COR-L47 (cell line): ENCODE data around the gene SPAG17.

Source experiments
- DNase-seq: peaks from one replicate; lab custom pipeline; 2025; lab: John Stamatoyannopoulos, UW

The SPAG17 gene

DNA sequence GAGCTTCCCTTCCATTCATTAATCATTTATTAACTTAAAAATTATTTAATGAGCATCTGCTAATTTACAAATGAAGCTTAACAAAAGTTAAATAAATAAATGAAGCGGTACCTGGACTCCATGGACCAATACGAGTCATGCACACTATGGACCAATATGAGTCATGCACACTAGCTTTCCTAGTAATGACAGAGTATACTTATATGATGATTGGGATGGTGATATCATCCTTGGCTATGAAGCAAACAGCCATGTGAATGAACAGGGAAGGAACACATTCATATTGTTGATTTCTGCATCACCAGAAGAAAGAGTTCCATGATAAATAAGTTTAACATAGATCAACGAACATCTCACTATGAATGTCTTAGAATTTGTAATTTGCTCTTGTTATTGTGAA, 109.9 kb downstream of the SPAG17 start:
- DNase-seq: no peak

DNA sequence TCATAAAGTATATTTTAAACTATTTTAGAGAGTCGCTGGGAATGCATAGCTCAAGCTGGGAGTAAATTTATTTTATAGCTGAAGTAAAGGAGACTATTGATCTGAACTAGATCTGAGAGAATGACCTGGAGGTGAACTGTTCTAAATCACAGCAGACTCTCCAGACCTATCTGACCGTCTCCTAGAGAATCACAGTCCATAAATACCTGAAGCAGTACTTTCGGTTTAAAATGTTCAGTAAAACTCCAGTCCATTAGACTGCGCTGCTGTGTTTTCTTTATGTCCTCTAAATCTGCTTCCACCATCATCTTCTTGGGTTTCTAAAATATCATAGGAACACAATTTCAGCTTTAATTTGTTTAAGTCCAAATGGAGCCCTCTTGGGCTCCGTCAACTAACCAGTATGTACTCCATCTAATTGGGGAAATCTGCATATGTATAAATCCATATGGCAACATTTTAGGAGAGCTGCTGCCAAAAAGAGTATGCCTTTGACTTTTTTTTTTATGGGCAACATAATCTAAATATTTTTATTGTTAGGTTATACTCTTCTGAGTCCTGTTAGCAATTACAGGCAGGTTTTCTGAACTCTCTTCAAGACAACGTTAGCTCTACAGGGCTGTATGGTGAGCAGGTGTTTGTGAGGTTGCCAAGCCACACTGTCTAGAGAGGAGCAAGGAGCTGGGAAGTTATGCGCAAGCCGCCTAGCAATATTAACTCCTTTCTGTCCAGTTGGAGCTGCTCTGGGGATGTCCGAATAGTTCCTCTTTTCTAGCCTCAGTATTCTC, 111.2 kb downstream of the SPAG17 start:
- DNase-seq: no peak

DNA sequence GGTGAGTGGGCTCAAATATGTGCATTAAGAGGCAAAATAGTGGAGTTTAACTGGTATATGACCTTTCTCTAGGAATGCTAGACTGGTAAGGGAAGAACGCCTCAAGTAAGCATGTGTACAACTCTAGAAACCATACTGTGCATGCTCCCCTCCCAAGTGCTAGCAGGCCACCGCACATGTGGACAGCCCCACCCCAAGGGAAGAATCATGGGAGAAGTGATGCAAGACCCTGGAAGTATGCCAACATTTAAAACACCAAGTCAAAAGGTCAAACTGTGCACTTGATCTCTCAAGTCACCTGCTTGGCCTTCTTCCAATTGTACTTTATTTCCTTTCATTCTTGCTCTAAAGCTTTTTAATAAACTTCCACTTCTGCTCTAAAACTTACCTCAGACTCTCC, 135.0 kb downstream of the SPAG17 start:
- no peak for DNase-seq

DNA sequence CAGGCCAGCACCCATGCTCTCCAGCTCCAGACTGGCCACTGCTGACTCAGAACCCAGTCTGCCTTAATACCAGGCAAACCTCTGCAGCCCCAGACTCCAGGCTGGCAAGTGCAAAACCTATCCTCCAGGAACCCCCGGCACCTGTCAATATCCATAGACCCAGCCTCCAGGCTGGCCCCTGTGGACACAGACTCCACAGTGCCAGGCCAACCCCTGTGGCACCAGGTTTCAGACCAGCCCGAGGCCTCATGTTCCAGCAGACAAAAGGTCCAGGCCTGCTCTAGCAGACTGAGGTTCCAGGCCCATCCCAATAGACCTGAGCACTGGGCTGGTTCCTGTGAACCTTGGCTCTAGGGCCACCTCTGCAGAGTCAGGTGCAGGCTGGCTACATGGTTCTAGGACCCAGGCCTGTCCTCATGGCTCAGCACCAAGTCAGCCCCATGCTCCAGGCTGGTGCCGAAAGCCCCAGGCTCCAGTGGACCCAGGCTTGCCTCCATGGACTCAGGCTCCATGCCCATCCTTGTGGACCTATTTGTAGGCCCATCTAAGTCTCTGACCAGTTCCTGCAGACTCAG, 137.3 kb downstream of the SPAG17 start:
- no peak for DNase-seq

DNA sequence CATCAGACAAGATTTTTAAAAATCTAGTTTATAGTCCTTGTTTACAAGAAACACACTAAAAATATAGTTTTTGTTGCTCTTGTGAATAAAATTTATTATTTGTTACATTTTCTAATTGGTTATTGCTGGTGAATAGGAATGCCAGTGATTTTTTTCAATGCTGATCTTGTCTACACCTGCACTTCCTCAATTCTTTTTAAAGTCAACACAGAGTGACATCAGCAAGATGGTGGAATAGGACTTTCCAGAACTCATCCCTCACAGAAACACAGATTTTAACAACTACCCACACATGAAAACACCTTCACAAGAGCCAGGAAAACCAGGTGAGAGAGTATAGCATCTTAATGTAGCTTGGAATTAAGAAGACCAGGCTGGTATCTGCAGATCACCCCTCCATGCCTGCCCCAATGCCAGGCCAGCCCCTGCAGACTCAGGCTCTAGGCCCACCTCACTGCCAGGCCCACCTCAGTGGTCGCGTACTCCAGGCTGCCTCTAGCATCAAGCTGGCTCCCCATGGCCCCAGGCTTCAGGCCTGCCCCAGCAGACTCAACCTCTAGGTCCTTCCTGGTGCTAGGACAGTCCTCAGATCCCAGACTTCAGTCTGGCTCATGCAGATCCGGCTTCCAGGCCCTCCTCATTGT, 137.9 kb downstream of the SPAG17 start:
- no peak for DNase-seq

- DNase-seq: no peak
These were observed 141.4 kb downstream of the SPAG17 start for GRCh38 chr1:118043624-118044023.

GRCh38 chr1:118042501-118042900, 142.5 kb downstream of the SPAG17 start:
- DNase-seq: no peak

DNA sequence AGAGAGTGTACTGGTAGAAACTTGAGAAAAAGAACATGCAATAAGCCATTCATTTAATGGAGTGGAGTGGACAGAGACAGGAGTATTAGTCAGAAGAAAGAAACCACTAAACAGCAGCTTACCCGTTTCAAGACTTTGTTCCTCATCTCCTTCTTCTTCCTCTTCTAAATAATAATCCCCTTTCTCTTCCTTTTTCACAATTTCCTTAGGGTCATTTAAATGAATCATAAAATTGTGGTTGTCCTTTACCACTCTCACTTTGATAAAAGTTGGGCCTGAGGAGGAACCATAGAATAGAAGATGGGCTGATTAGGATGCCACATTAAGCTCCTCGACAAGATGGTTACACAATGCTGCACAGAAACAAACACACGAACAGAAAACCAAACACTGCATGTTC, 145.9 kb downstream of the SPAG17 start:
- DNase-seq: no peak

DNA sequence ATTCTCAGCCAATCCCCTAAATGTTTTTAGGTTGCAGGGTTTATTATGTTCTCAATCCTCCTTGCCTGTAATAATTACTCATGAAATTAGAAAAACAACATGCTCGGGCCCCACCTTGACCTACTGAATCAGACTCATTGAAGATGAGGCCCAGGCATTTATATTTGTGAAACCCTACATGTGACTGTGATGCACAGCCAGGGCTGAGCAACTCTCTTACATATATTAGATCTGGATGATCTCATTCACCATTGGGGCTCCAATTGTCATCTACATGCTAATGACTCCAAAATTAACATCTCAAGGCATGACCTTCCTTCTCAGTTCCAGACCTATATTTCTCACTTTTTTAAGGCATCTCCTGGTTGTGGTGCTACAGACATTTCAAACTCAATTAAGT, 152.1 kb downstream of the SPAG17 start:
- DNase-seq: no peak

- DNase-seq: no peak
These were observed 156.8 kb downstream of the SPAG17 start for GRCh38 chr1:118028267-118028666.

GRCh38 chr1:118023199-118023598, 161.8 kb downstream of the SPAG17 start:
- no peak for DNase-seq

DNA sequence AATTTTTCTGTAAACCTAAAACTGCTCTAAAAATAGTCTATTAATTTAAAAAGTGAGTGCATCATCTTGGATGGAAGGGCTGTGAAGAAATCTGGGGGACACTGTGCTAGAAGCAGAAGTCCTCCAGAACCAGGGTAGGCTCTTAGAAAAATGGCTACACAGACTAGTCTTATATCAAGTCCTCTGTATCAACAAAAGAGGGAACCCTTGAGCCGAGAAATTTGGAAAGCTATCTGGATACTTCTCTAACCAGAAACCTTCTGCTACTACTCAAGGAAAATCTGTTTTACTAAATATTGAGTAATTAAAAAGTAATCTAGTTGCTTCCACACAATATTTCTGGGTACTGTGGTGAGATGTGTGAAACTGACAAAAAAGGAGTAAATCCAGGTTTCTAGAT, 163.4 kb downstream of the SPAG17 start:
- no peak for DNase-seq

DNA sequence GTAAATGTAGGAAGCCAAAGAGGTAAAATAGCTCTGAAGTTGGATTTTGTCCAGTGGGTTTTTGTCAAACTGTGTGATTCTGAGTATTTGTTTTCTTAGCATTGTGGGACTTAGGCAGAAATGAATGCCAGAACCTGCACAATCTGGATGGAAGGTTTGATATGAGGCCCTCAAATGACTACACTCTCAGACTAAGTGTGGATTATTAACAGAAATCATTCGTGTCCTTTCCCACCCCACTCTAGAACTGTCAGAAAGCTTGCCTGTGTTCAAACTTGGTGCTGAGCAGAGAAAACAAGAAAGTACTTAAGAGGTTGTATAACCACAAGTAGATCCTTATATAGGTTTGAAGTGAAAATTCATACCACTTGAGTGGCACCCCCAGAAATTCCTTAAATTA, 167.0 kb downstream of the SPAG17 start:
- no peak for DNase-seq

- DNase-seq: no peak
These were observed 171.1 kb downstream of the SPAG17 start for GRCh38 chr1:118013938-118014337.

DNA sequence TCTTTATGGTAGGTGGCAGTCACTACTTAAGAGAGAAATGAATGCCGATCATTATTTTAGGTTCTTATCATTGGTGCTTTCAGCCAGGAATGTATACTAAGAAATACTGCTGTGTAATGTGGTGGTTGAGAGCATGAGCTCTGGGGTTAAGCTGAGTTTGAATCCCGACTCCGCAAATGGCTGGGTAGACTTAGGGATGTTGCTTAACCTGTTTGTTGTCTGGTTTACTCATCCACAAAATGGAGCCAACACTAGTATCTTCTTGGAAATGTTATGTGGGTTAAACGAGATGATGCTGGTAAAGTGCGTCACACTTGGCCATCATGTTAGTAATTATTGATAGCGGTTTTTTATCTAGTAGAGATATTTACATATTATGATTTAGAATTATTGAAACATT, 171.7 kb downstream of the SPAG17 start:
- DNase-seq: no peak

- DNase-seq: no peak
These were observed 172.4 kb downstream of the SPAG17 start for GRCh38 chr1:118012515-118013124.

GRCh38 chr1:118008011-118008410, 177.0 kb downstream of the SPAG17 start:
- DNase-seq: no peak

GRCh38 chr1:118007391-118007790, 177.6 kb downstream of the SPAG17 start:
- DNase-seq: no peak

GRCh38 chr1:118004312-118004711, 180.7 kb downstream of the SPAG17 start:
- no peak for DNase-seq

DNA sequence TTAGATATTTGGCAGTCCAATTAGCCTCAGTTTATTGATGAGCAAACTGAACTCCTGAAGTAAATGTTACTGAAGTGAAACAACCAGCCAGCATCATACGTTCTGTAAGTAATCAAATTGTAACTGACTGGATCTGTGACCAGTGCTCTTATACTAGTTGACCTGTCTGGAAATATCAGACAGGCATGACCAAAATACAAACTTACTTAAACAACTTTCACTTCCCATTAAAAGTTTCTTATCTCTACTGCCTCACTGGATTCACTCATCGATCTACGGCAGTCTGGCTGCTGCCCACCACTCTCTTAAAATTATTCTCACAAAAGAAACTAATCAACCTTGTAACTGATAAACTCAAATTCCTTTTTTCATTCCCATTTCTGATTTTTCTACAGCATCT, 199.1 kb downstream of the SPAG17 start:
- no peak for DNase-seq

GRCh38 chr1:117985239-117985638, 199.8 kb downstream of the SPAG17 start:
- DNase-seq: no peak

DNA sequence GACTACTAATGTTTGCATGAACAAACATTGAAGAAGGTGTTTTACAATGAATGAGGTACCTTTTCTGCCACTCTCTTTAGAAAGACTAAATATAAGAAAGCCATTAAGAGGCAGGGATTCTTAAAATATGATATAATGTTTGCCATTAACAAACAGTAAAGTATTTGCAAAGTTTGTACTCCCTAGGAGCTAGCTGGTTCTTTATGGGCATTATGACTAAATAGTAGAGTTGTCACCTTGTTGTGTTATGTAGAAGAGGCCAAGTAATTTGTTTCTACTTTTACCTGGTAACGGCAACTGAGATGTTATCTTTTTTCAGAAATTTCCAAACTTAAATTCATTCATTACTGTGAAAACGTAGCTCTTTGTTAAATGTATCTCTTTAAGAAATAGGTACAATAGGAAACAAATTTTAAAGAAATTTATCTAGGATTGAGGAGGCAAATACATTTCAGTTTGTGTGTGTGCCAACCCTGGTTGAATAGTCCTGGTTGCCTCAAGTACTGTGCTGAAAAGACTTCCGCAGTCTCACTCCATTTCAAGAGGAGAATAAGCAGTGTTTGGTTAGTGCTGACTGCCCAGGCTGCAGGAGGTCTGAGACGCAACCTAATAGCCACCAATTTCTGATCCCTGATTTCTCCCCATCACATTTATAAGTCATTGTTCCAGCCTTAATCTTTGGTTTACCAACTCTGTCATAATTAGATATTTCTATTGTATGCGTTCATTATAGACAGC, 203.4 kb downstream of the SPAG17 start:
- DNase-seq: no peak
